ENCODE results near the gene NOMO2.
"Not testable (repeated sequence)": the region's sequence is repeated elsewhere in the genome, so short reads cannot be mapped to it uniquely, and the experiment has no call there.

DNA sequence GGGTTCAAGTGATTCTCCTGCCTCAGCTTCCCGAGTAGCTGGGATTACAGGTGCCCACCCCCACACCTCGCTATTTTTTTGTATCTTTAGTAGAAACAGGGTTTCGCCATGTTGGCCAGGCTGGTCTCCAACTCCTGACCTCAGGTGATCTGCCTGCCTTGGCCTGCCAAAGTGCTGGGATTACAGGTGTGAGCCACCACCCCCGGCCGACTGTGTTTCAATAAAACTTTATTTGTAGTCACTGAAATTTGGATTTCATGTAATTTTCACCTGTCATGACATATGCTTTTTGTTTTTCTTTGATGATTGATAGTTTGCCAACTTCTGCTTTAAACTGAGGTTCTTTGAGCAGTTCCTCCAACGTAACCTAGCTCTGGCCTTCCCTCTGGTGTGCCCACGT is 12.0 kb upstream of the NOMO2 start:
- not testable (repeated sequence) for TF ChIP-seq POLR2A, POLR2AphosphoS5 (IDR thresholded peaks at IDR 0.05)
- TF ChIP-seq, protein P1, sequence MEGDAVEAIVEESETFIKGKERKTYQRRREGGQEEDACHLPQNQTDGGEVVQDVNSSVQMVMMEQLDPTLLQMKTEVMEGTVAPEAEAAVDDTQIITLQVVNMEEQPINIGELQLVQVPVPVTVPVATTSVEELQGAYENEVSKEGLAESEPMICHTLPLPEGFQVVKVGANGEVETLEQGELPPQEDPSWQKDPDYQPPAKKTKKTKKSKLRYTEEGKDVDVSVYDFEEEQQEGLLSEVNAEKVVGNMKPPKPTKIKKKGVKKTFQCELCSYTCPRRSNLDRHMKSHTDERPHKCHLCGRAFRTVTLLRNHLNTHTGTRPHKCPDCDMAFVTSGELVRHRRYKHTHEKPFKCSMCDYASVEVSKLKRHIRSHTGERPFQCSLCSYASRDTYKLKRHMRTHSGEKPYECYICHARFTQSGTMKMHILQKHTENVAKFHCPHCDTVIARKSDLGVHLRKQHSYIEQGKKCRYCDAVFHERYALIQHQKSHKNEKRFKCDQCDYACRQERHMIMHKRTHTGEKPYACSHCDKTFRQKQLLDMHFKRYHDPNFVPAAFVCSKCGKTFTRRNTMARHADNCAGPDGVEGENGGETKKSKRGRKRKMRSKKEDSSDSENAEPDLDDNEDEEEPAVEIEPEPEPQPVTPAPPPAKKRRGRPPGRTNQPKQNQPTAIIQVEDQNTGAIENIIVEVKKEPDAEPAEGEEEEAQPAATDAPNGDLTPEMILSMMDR (IDR thresholded peaks at IDR 0.05): not testable (repeated sequence)
